GM12891 (cell line): ENCODE measurements around the gene NCKAP5.

ENCODE experiments used
- POLR2A ChIP-seq: IDR thresholded peaks from 2 replicates; pipeline ENCODE4 v1.6.1; 2011; ENCODE audit warnings: low read depth, low read length, control low read depth
- POLR2AphosphoS5 ChIP-seq: IDR thresholded peaks from 2 replicates; pipeline ENCODE4 v1.6.1; 2011; ENCODE audit warnings: low read depth, low read length, control low read depth

GRCh38 chr2:132788310-132788838, 779.9 kb downstream of the NCKAP5 start:
- TF ChIP-seq POLR2AphosphoS5 (no peak), POLR2A (no peak)
